Measurements from ENCODE around the gene MBL2.

MBL2 gene

DNA sequence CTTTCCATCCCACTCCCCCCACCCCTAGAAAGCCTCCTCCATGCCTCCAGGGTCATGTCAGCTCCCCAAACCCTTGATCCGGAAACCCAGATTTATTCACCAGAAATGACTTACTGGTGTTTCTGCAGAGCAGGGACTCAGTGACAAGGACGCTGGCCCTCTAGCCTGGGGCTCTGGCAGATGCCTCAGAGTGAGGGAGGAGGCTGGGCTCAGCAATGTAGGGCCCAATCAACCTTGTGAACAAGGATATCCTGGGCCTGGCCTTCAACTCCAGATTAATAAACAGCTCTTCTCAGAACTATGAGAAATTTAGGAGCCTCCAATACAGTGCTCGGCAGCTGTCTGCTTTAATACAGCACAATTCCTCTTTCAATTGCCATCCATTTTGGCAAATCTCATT, at the start of gene MBL2:
TSS of gene MBL2 (minus strand) at position 162 of the 400 bp plus-strand sequence. CDS start 1,149 bp downstream, outside the sequence.
- no peak for DNase-seq (ENCODE audit: low read depth, low spot score)

- no peak for DNase-seq (ENCODE audit: low read depth, low spot score)
These were observed 47.7 kb upstream of the MBL2 start for GRCh38 chr10:52820309-52820708.

GRCh38 chr10:52818019-52818418, 45.4 kb upstream of the MBL2 start:
- DNase-seq (ENCODE audit: low read depth, low spot score) = no peak

GRCh38 chr10:52814506-52814905, 41.9 kb upstream of the MBL2 start:
- no peak for DNase-seq (ENCODE audit: low read depth, low spot score)

DNA sequence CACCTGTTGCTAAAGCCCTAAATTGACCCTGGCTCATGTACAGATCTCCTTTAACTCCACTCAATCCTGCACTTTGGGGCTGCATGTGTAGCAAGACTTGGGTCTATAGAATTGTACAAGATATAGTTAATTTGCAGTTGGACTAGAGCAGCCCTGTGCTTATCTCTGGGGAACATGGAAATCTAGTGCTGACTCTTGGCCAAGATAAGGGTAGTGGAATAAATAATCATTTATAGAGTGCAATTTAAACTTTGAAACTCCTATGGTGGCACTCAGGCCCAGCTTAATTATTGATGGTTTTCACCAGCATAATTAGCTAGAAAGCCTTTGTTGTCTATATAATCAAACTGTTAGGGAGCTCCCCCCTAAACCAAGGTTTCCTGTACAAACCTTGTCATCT, 39.2 kb upstream of the MBL2 start:
- no peak for DNase-seq (ENCODE audit: low read depth, low spot score)

- DNase-seq (ENCODE audit: low read depth, low spot score) = no peak
These were observed 38.2 kb upstream of the MBL2 start for GRCh38 chr10:52810761-52811160.

- DNase-seq (ENCODE audit: low read depth, low spot score) = no peak
These were observed 35.2 kb upstream of the MBL2 start for GRCh38 chr10:52807803-52808202.

- DNase-seq (ENCODE audit: low read depth, low spot score) = no peak
These were observed 33.1 kb upstream of the MBL2 start for GRCh38 chr10:52805414-52806285.

DNA sequence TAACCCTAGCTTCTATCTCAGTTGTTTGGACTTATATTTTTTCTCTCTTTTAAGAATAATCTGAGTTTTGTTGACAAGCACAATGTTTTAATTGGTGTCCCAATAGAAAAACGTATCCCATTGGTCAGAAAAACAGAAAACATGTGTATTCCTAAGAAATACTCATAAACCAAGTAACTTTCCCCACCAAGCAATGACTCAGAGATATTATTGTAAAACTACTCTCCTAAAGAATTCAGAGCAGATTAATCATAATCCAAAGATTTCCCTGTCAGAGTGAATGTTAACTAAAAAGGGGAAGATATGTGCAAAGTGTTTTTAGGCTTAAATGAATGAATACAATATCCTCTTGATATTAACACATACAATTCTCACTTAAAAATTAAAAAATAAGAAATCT, 29.4 kb upstream of the MBL2 start:
- DNase-seq (ENCODE audit: low read depth, low spot score) = no peak

GRCh38 chr10:52786098-52786497, 13.5 kb upstream of the MBL2 start:
- DNase-seq (ENCODE audit: low read depth, low spot score) = no peak

DNA sequence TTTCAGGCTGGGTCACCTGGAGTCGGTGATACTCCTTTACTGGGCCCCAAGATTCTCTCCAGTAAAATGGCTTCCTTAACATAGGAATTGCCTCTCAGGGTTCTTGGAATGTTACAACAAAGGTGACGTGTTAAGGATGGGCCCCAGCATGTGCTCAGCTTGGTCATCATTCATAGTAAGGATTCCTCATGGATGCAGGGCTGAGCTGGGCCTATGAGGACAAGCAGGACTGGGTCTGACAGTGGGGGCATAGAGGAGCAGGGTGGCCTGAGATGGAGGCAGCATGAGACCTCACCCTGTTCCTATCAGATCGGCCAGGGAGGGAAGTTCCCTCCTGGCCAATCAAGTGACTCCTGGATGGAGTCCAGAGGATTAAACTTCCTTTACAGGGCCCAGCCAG, 12.8 kb upstream of the MBL2 start:
- DNase-seq (ENCODE audit: low read depth, low spot score) = no peak

DNA sequence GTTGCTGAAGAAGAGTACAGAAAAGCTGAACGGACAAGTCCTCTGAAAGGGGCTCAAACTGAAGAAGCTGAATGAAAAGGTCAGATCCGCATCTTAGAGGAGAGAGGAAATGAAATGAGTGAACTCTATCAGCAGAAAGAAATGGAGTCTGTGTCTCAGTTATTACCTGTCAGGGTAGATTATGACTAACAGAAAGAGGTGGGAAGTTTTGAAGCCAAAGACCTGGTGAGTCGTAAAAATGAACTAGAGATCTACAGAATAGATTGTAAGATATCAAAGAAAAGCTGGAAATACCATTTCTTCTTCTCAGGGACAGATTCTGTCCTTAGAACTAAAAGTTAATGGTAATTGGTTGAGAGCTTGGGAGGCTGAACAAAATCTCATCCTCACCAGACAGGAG, 11.1 kb upstream of the MBL2 start:
- no peak for DNase-seq (ENCODE audit: low read depth, low spot score)

DNA sequence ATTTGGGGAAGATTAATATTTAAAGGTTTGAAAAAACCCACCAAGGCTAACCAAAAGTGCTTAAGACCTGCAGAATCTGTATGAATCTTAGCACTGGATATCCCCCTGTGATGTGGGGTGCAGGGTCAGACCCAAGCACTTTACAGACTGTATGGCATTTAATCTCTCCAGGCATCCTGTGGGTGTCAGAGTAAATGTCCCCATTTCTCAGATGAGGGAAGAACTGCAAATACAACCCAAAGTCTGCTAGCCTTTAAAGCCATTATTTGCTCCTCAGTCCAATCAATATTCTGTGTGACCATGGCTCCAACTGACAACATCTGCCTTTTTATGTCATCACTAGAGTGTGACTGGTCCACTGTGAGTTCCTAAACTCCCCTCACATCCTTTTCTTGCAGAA, 10.0 kb upstream of the MBL2 start:
- DNase-seq (ENCODE audit: low read depth, low spot score) = no peak

GRCh38 chr10:52780391-52781155, 8.0 kb upstream of the MBL2 start:
- DNase-seq (ENCODE audit: low read depth, low spot score) = no peak

- DNase-seq (ENCODE audit: low read depth, low spot score) = no peak
These were observed 7.2 kb upstream of the MBL2 start for GRCh38 chr10:52779541-52780390.

DNA sequence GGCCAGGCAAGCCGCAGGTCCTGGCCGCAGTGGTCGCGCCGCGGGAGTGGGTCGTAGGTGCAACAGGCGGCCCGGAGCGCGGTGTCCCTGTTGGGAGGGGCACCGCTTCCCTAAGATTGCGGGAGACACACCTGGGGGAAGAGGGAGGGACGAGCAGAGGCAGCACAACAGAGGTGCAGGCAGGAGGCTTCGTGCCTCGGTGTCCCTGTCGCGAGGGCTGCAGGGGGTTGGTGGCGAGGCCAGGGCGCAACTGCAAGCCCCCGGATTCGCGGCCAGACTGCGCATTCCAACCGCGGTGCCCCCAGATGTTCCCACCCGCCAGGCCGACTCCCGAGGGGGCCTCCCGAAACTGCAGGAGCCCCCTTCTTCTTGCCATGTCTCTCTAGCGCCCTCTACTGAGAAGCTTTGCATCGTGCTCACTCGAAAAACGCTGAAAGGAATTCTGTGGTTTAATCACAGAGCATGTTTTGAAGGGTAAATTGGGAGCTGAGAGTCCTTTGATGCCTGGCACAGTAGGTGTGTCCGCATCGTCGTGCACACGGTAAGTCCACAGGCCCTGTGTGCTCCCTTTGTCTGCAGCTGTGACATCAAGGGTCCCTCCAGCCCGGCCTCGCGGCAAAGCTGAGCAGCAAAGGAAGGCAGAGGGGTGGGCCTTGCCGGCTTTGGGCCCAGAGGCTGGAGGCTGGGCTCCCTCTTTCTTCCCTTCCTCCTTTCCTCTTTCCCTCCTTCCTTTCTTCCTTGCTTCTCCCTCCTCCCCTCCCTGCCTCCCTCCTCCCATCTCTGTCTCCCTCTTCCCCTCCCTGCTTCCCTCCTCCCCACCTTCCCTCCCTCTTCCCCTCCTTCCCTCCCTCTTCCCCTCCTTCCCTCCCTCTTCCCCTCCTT, 6.2 kb upstream of the MBL2 start:
- DNase-seq (ENCODE audit: low read depth, low spot score) = no peak

DNA sequence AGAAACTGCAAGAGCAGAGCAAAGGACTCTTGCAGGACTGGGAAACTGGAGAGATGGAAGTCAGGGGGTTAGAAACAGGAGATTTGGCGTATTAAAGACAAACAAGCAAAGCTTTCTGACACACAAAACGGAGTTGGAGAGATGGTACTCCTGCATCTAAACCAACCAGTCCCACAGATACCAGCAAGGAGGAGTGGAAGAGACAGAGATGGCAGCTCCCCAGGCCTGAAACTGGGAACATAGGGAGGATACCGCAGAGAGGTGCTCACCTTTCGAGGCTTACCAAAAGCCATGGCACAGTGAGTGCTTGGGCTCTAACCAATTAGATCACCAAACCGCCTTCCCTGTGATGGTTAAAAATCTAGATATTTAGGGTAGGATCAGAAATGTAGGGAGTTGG, 4.8 kb upstream of the MBL2 start:
- no peak for DNase-seq (ENCODE audit: low read depth, low spot score)

DNA sequence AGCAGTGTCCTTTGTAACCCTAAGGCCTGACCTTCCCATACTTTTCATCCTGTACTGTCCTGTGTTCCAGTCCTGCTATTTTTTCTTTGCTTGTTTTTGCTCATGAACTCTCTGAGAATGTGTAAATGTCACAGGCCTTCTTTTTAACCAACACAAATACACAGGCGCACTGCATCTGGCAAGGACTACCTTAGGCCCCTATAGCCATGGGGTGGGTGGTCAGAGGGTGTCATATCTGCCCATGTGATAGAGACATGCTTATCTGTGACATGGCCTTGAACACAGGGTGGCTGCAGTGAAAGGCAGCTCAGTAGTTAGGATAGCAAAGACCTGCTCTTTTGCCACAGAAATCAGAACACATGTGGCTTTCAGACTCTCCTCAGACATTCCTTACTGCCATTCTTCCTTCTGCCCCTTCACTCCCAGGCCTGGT, 3.9 kb upstream of the MBL2 start:
- DNase-seq (ENCODE audit: low read depth, low spot score) = no peak

GRCh38 chr10:52775132-52775647, 2.6 kb upstream of the MBL2 start:
- DNase-seq (ENCODE audit: low read depth, low spot score) = no peak

DNA sequence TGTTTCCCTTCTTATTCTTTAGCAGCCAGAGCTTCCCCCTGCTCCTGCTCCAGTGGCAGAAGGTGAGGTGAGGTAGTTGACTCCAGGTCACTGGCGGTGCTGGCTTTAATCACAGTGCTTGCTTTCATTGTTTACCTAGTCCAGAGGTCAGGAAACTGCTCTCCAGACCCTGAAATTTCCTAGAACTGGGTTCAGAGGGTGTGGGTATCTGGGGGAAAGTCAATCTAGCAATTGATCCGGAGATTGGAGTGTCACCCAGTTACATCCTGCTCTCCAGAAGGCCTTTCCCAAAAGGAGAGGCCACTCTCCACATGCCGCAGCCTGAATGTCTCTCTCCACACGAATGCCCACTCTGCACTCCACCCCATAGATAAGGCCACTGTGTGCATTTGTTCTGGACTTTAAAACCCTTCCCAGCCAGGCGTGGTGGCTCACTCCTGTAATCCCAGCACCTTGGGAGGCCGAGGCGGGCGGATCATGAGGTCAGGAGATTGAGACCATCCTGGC, 2.1 kb upstream of the MBL2 start:
- DNase-seq (ENCODE audit: low read depth, low spot score) = no peak

DNA sequence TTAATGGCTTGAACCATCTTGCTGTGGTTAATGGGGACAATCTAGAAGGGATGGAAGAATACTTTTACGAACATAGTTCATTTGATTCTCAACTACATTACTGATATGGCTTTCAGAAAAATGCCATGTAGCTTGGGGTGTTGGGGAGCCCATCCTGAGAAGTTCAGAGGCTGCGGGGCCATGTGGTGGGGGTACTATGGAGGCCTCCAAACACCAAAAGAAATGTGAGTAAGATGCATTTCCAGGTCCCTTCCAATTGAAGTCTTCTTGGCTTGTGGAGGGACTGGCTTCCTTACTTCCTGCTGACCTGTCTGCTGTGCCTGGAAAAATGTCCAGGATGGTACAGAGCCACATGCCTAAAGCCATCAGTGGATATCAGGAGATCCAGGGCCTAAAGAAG, 1.6 kb upstream of the MBL2 start:
- DNase-seq (ENCODE audit: low read depth, low spot score) = no peak
